Measurements from ENCODE around the gene E2F8.
"Not testable (repeated sequence)": the region's sequence is repeated elsewhere in the genome, so short reads cannot be mapped to it uniquely, and the experiment has no call there.

The E2F8 gene

DNA sequence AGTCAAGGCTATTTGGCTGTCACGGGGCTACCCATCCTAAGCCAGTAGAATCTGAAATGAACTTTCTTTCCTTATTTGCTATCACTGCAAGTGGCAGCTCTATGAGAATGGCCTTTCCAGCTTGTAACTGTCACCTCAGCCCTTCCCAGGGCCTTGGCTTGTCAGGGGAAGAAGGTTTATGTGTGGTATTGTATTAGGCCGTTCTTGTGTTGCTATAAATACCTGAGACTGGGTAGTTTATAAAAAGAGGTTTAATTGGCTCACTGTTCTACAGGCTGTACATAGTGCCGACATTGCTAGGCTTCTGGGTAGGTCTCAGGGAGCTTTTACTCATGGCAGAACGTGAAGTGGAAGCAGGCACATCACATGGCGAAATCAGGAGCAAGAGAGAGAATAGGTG is 26.8 kb upstream of the E2F8 start:
- no peak overlapping the region for H3K27ac ChIP-seq
- H3K4me2 ChIP-seq = no peak overlapping the region
- H3K4me1 ChIP-seq (ENCODE audit: low read depth, poor library complexity, severe bottlenecking) = no peaks in the 10 kb centered on the region
- no peaks in the 10 kb centered on the region for H3K36me3 ChIP-seq (ENCODE audit: insufficient read depth)
- no peaks in the 10 kb centered on the region for H4K20me1 ChIP-seq (ENCODE audit: insufficient read depth)
- no peak overlapping the region for H3K9ac ChIP-seq
- no peak overlapping the region for H2AFZ ChIP-seq (ENCODE audit: low read depth)
- H3K79me2 ChIP-seq (ENCODE audit: insufficient read depth, low read depth) = no peaks in the 10 kb centered on the region
- H3K27me3 ChIP-seq (ENCODE audit: insufficient read depth, low read depth) = no peaks in the 10 kb centered on the region
- TF ChIP-seq, protein P1, sequence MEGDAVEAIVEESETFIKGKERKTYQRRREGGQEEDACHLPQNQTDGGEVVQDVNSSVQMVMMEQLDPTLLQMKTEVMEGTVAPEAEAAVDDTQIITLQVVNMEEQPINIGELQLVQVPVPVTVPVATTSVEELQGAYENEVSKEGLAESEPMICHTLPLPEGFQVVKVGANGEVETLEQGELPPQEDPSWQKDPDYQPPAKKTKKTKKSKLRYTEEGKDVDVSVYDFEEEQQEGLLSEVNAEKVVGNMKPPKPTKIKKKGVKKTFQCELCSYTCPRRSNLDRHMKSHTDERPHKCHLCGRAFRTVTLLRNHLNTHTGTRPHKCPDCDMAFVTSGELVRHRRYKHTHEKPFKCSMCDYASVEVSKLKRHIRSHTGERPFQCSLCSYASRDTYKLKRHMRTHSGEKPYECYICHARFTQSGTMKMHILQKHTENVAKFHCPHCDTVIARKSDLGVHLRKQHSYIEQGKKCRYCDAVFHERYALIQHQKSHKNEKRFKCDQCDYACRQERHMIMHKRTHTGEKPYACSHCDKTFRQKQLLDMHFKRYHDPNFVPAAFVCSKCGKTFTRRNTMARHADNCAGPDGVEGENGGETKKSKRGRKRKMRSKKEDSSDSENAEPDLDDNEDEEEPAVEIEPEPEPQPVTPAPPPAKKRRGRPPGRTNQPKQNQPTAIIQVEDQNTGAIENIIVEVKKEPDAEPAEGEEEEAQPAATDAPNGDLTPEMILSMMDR (conservative IDR thresholded peaks at IDR 0.05; ENCODE audit: low read depth, low read length) = no peak
- H3K4me3 ChIP-seq (IDR thresholded peaks at IDR 0.05; ENCODE audit: insufficient read depth, low read depth, low read length) = no peak overlapping the region

DNA sequence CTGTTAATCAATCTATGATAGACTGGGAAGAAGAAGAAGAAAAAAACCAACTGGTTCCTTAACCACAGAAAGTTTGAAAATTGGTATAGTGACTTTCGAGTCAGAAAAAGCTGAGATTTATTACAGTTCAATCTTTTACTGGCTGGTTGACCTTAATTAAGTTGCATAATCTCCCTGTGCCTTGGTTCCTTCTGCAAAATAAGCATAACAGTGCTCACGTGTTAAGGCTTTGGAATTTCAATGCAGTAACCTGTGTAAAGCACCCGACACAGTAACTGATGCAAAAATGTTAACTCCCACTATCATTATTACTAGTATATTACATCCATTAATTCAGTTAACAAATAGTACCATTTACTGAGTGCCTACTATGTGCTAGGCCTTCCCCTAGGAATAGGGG is 22.6 kb upstream of the E2F8 start:
- H4K20me1 ChIP-seq (ENCODE audit: insufficient read depth) = no peaks in the 10 kb centered on the region
- H3K27me3 ChIP-seq (ENCODE audit: insufficient read depth, low read depth) = no peaks in the 10 kb centered on the region
- TF ChIP-seq, protein P1 (conservative IDR thresholded peaks at IDR 0.05; ENCODE audit: low read depth, low read length) = no peak
- H3K27ac ChIP-seq = no peak overlapping the region
- peaks cover 3% of the 10 kb centered on the region for H3K4me1 ChIP-seq (ENCODE audit: low read depth, poor library complexity, severe bottlenecking)
- H3K79me2 ChIP-seq (ENCODE audit: insufficient read depth, low read depth) = no peaks in the 10 kb centered on the region
- no peaks in the 10 kb centered on the region for H3K36me3 ChIP-seq (ENCODE audit: insufficient read depth)
- no peak overlapping the region for H3K4me2 ChIP-seq
- H3K9ac ChIP-seq = no peak overlapping the region
- H2AFZ ChIP-seq (ENCODE audit: low read depth) = no peak overlapping the region
- H3K4me3 ChIP-seq (IDR thresholded peaks at IDR 0.05; ENCODE audit: insufficient read depth, low read depth, low read length) = no peak overlapping the region

DNA sequence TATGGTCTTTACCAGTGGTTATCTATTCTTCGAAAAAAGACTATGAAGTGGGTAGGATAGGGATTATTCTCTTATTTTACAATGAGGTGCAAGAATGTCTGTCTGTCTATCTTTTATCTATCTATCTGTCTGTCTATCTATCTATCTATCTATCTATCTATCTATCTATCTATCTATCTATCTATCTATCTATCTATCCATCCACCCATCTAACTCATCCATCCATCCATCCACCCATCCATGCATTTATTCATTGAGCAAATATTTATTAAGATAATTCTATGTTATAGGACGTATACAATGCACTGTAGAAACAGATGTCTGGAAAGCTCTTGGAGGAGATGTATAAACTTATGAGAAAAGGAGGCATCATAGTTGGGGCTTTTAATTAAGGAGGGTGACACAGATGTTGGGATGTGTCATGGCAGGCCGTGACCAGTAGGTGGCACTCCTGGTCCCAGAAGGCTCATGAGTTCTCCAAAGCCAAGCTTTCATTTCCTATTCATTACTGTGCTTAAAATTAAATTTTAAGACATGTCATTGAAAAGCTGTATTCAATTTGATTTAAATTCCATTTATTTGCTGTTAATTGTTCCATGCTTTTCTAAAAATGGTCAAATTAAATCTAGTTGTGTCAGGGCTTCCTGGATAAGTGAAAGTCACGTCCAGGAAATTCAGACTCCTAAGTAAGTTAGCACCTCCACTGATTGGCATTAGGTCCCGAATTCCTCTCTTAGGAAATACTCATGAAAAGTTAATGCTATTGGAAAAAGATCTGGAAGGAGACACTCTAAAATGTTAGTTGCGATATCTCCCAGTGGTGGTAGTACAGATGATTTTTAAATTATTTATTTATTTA is 19.0 kb upstream of the E2F8 start:
- TF ChIP-seq, protein P1 (conservative IDR thresholded peaks at IDR 0.05; ENCODE audit: low read depth, low read length) = peak; percentile 98
- H3K27me3 ChIP-seq (ENCODE audit: insufficient read depth, low read depth) = no peaks in the 10 kb centered on the region
- no peaks in the 10 kb centered on the region for H4K20me1 ChIP-seq (ENCODE audit: insufficient read depth)
- peaks cover 3% of the 10 kb centered on the region for H3K4me1 ChIP-seq (ENCODE audit: low read depth, poor library complexity, severe bottlenecking)
- H3K4me3 ChIP-seq (IDR thresholded peaks at IDR 0.05; ENCODE audit: insufficient read depth, low read depth, low read length) = no peak overlapping the region
- H3K27ac ChIP-seq = no peak overlapping the region
- no peaks in the 10 kb centered on the region for H3K79me2 ChIP-seq (ENCODE audit: insufficient read depth, low read depth)
- peak overlapping the region; percentile 29; the same call in 1 of the 2 replicates for H2AFZ ChIP-seq (ENCODE audit: low read depth)
- no peak overlapping the region for H3K4me2 ChIP-seq
- H3K9ac ChIP-seq = no peak overlapping the region
- H3K36me3 ChIP-seq (ENCODE audit: insufficient read depth) = no peaks in the 10 kb centered on the region

DNA sequence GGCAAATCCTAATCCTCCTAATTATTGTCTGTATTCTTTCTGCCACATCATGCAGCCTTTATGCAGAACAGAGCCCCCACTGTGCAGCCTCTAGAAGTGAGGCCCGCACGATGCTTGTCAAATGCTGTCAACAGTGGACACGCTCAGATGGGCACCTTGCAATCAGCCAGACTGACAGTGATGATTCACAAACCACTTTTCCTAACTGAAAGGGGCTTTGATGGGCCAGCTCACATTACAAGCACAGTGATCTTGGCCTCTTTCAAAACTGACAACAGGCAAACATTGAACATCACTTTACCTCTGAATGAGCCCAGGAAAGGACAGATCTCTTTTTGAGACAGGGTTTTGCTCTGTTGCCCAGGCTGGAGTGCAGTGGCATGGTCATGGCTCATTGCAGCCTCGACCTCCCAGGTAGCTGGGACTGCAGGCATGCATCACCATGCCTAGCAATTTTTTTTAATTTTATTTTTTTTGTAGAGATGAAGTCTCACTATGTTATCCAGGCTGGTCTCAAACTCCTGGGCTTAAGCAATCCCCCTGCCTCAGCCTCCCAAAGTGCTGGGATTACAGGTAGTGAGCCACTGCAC is 18.0 kb upstream of the E2F8 start:
- peaks cover 3% of the 10 kb centered on the region for H3K4me1 ChIP-seq (ENCODE audit: low read depth, poor library complexity, severe bottlenecking)
- TF ChIP-seq, protein P1 (conservative IDR thresholded peaks at IDR 0.05; ENCODE audit: low read depth, low read length) = no peak
- H3K36me3 ChIP-seq (ENCODE audit: insufficient read depth) = no peaks in the 10 kb centered on the region
- H3K4me2 ChIP-seq = no peak overlapping the region
- H2AFZ ChIP-seq (ENCODE audit: low read depth) = no peak overlapping the region
- no peak overlapping the region for H3K27ac ChIP-seq
- no peaks in the 10 kb centered on the region for H3K27me3 ChIP-seq (ENCODE audit: insufficient read depth, low read depth)
- no peak overlapping the region for H3K9ac ChIP-seq
- H3K4me3 ChIP-seq (IDR thresholded peaks at IDR 0.05; ENCODE audit: insufficient read depth, low read depth, low read length) = no peak overlapping the region
- H4K20me1 ChIP-seq (ENCODE audit: insufficient read depth) = no peaks in the 10 kb centered on the region
- H3K79me2 ChIP-seq (ENCODE audit: insufficient read depth, low read depth) = no peaks in the 10 kb centered on the region

DNA sequence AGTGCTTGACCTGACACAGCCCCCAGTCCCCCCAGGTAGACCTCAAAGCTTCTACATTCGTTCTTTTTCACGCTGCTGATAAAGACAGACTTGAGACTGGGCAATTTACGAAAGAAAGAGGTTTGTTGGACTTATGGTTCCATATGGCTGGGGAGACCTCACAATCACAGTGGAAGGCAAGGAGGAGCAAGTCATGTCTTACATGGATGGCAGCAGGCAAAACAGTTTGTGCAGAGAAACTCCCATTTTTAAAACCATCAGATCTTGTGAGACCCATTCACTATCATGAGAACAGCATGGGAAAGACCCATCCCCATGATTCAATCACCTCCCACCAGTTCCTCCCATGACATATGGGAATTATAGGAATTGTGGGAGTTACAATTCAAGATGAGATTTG is 13.7 kb upstream of the E2F8 start:
- not testable (repeated sequence) for H3K27ac ChIP-seq; H3K79me2 ChIP-seq (ENCODE audit: insufficient read depth, low read depth); H3K4me3 ChIP-seq (IDR thresholded peaks at IDR 0.05; ENCODE audit: insufficient read depth, low read depth, low read length); H3K9ac ChIP-seq; H3K4me2 ChIP-seq; H3K4me1 ChIP-seq (ENCODE audit: low read depth, poor library complexity, severe bottlenecking); H3K27me3 ChIP-seq (ENCODE audit: insufficient read depth, low read depth); H3K36me3 ChIP-seq (ENCODE audit: insufficient read depth); H4K20me1 ChIP-seq (ENCODE audit: insufficient read depth); H2AFZ ChIP-seq (ENCODE audit: low read depth)
